ENCODE measurements around the gene FN3K.

FN3K gene

DNA sequence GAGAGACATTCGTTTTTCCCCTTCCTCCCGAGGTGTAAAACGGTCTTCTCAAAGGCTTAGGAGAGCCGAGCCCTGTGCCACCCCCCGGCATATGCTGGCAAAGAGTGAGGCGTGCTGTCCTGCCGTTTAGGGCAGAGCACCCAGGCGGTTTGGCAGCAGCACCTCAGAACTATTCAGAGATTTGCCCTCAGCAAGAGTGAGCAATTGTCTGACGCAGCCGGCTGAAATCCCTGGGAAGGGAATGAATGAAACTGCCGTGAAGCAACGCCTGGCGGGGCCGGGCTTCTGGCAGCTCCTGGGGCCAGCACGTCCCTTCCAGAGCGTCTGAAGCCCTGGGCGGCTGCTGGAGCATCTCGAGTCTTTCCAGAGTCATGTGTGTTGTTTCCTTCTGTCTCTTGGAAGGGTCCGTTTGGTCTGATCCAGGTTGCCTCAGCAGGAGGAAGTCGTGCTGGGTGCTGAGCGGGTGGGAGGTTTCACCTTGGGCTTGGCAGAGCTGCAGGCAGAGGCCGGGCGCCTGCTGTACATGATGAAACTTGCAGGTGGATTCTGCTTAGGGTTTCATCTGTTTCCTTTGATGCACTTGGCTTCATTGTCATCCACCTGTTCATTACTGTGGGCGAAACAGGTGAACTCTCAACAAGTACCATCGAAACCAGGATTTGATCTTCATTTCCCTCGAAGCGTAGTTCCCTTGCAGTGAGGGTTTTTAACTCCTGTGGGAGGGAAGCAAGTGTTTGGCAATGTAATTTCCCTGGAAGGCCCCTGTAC, 51.9 kb downstream of the FN3K start:
- no peak for DNase-seq (ENCODE audit: low spot score)
- TF ChIP-seq, protein P1, sequence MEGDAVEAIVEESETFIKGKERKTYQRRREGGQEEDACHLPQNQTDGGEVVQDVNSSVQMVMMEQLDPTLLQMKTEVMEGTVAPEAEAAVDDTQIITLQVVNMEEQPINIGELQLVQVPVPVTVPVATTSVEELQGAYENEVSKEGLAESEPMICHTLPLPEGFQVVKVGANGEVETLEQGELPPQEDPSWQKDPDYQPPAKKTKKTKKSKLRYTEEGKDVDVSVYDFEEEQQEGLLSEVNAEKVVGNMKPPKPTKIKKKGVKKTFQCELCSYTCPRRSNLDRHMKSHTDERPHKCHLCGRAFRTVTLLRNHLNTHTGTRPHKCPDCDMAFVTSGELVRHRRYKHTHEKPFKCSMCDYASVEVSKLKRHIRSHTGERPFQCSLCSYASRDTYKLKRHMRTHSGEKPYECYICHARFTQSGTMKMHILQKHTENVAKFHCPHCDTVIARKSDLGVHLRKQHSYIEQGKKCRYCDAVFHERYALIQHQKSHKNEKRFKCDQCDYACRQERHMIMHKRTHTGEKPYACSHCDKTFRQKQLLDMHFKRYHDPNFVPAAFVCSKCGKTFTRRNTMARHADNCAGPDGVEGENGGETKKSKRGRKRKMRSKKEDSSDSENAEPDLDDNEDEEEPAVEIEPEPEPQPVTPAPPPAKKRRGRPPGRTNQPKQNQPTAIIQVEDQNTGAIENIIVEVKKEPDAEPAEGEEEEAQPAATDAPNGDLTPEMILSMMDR (IDR thresholded peaks at IDR 0.05): no peak
- Histone ChIP-seq H3K27ac (no peak overlapping the region), H3K4me3 (no peak overlapping the region)

DNA sequence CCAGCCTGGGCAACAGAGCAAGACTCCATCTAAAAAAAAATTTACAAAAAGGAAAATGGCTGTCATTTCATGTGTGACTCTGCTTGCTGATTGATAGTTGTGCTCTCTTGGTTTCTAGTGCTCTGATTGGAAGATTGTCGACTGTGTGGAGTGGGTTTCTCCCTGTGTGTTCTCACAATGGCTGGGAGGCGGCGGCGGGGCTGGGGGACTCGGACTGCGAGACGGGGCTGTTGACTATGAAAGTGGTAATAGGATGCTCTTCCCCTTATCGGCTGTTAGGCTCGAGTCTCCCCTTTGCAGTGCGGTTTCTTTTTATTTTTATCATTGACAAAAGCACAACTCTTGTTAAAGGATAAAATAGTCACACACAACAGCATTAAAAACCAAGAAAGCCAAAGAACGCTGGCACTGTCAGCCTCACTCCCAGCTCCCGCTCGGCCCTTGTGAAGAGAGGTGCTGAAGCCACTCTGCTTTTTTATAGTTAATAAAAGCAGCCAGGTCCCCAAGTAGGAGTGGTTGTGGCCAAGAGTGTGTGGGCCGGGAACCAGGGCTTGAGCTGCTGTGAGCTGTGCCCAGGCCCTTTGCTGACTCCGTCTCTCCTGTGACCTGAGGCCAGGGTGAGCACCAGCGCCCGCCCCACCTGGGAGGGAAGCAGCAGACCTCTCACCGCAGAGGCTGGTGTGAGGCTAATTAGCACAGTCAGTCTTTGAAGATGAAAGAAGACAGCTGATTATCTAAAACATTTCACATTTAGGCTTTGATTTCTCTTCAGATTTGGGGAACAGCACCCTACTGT, 53.0 kb downstream of the FN3K start:
- TF ChIP-seq, protein P1 (IDR thresholded peaks at IDR 0.05): no peak
- no peak for DNase-seq (ENCODE audit: low spot score)
- H3K27ac ChIP-seq: no peak overlapping the region
- H3K4me3 ChIP-seq: no peak overlapping the region

DNA sequence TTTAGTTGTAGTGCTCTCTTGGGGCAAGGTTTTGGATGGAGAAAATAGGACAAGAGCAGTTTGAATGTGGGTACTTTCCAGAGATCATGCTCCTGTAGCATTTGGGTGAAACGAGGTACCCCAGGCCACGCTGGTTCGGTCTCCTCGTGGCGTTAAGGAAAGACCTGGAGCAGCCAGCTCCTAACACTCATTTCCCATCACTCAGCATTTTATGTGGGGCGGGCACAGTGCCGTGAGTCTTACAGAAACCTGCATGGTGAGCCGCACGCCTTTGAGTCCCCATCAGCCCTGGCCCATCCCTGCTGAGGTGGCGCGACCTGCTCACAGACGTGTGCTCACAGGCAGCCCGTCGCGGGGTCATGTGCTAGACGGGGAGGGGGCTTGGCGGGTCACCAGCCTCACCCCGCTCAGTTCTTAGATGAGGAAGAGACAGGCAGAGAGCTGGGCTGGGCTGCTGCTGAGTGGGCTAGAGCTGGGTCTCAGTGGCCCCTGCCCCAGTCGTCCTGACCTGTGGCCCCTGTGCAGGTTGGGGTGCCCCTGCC, 53.7 kb downstream of the FN3K start:
- DNase-seq (ENCODE audit: low spot score): no peak
- TF ChIP-seq, protein P1 (IDR thresholded peaks at IDR 0.05): no peak
- H3K4me3 ChIP-seq: no peak overlapping the region
- no peak overlapping the region for H3K27ac ChIP-seq

DNA sequence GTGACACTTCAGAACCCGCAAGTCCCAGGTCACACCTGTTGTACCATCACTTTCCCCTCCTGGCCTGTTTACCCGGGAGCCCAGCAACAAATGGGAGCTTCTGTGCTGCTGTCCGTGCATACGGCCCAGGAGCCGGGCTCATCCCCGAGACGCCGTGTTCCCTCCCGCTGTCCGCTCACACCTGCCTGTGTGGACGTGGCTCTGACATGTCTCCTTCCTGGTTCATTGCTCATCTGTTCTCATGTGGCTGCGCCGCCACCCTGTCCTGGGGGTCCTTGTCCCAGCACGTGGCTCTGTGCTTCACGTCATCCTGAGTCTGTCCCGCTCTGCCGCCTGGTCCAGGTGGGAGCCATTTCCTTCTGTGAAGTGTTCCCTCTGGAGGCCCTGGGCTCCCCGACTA, 54.4 kb downstream of the FN3K start:
- DNase-seq (ENCODE audit: low spot score): no peak
- TF ChIP-seq, protein P1 (IDR thresholded peaks at IDR 0.05): no peak
- Histone ChIP-seq H3K4me3 (no peak overlapping the region), H3K27ac (no peak overlapping the region)

DNA sequence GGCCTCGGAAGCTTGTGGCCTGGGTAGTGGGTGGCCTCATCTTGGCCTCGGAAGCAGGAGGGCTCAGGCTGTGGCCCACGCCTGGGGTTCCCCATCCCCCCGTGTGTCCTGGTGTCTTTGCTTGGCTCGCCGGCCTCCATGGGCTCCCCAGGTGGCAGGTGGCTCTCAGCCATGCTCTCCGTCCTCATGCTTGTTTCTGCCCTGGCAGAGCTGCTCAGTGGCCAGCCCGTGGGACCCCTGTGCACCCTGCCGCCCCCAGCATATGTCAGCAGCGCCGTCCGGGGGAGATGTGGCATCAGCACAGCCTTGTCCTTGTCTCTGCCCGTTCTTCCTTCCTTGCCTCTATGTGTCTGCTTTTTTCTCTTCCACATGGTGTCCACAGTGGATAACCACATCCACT, 55.0 kb downstream of the FN3K start:
- TF ChIP-seq, protein P1 (IDR thresholded peaks at IDR 0.05): no peak
- Histone ChIP-seq H3K27ac (no peak overlapping the region), H3K4me3 (no peak overlapping the region)
- no peak for DNase-seq (ENCODE audit: low spot score)

DNA sequence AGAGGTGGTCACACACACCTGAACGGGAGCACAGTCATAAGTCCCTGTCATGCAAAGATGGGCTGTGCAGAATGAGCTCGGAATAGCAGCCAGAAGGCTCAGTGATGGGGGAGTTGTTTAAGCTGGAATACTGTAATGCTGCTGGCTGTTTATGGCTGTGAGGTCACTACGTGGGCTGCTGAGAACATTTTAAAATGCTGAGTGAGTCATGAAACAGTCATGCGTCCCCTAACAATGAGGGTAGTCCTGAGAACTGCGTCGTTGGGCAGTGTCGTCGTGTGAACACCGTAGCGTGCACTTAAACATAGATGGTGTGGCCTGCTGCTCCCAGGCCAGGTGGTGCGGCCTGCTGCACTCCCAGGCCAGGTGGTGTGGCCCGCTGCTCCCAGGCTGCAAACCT, 56.1 kb downstream of the FN3K start:
- Histone ChIP-seq H3K27ac (no peak overlapping the region), H3K4me3 (no peak overlapping the region)
- TF ChIP-seq, protein P1 (IDR thresholded peaks at IDR 0.05): no peak
- no peak for DNase-seq (ENCODE audit: low spot score)

Measured in coronary artery (tissue), 2 donors.